NCI-H774 (cell line): ENCODE data around the gene GOLGB1.

Experiments
- DNase-seq: peaks from one replicate; lab custom pipeline; 2025; lab: John Stamatoyannopoulos, UW

Gene GOLGB1

DNA sequence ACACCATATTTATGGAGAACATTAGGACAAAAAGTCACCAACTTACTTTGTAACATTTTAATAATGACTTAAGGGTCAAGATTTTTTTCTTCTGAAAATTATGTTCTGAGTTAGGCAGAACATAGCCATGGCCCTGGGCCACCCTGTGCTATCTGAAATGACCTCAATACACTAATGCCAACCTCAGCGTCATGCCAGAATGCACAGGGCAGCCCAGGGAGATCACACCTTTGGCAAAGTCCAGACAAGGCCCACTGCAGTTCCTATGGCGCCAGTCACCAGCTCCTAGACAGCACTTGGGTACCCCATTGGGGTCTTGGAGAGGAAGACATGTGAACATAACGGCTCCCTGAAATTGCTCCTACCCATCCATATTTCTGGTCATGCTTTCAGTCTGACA, 121.9 kb downstream of the GOLGB1 start:
- DNase-seq: no peak

DNA sequence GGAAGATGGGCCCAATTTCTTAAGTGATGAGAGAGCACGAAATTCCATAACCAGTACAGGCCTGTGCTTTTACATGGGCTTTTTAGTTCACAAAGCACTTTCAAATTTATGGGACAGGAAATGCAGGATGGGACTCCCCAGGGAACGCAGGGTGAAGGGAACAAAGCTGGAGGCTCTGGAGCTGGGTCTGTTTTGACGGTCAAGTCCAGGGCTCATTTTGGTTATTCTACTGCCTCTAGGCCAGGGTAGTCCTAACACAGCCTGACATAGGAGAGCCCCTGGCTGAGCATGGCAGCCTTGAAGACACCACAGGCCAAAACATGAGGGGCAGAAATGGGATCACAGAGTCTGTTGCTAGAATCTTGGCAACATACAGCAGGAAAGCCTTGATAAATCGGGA, 122.3 kb downstream of the GOLGB1 start:
- no peak for DNase-seq

GRCh38 chr3:121626495-121626894, 123.0 kb downstream of the GOLGB1 start:
- DNase-seq: no peak

GRCh38 chr3:121624147-121624899, 125.2 kb downstream of the GOLGB1 start:
- DNase-seq: no peak

- DNase-seq: no peak
Observed at GRCh38 chr3:121621491-121621890, 128.1 kb downstream of the GOLGB1 start.

- no peak for DNase-seq
Observed at GRCh38 chr3:121619691-121620090, 129.8 kb downstream of the GOLGB1 start.
